NCI-H345 (cell line): ENCODE results near the gene PYCARD.

Experiments used
- DNase-seq: peaks from one replicate; lab custom pipeline; 2025; lab: John Stamatoyannopoulos, UW

PYCARD gene

DNA sequence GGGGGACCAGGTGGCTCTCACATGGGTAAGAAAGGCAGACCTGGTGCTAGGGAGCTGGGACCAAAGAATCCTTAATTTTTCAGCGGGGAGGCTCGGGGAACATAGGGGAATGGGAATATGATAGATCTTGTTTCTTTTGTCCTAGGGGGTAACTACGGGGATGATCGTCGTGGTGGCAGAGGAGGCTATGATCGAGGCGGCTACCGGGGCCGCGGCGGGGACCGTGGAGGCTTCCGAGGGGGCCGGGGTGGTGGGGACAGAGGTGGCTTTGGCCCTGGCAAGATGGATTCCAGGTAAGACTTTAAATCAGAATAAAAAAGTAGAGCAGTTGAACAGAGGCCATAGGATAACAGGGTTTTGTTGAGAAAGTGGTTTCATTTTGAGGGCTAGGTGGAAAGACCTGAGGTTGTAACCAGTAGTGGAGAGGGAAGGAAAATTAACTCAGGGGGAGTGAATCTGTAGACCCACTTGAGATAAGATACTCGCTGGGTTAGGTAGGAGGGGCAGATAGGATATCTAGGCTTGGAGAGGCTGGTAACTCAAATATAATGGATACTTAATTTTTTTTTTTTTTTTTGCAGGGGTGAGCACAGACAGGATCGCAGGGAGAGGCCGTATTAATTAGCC, 11.6 kb downstream of the PYCARD start:
- no peak for DNase-seq

DNA sequence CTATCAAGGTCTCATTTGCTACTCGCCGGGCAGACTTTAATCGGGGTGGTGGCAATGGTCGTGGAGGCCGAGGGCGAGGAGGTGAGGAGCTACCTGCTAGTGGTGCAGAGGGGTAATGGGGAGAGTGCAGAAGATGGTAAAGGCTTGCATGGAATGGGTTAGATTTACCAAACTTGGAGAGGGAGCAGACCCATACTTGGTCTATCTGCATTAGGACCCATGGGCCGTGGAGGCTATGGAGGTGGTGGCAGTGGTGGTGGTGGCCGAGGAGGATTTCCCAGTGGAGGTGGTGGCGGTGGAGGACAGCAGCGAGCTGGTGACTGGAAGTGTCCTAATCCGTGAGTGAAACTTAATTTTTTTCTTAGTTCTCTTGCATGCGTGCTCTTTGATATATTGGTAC, 12.5 kb downstream of the PYCARD start:
- no peak for DNase-seq

GRCh38 chr16:31189412-31189778, 13.2 kb downstream of the PYCARD start:
- no peak for DNase-seq

DNA sequence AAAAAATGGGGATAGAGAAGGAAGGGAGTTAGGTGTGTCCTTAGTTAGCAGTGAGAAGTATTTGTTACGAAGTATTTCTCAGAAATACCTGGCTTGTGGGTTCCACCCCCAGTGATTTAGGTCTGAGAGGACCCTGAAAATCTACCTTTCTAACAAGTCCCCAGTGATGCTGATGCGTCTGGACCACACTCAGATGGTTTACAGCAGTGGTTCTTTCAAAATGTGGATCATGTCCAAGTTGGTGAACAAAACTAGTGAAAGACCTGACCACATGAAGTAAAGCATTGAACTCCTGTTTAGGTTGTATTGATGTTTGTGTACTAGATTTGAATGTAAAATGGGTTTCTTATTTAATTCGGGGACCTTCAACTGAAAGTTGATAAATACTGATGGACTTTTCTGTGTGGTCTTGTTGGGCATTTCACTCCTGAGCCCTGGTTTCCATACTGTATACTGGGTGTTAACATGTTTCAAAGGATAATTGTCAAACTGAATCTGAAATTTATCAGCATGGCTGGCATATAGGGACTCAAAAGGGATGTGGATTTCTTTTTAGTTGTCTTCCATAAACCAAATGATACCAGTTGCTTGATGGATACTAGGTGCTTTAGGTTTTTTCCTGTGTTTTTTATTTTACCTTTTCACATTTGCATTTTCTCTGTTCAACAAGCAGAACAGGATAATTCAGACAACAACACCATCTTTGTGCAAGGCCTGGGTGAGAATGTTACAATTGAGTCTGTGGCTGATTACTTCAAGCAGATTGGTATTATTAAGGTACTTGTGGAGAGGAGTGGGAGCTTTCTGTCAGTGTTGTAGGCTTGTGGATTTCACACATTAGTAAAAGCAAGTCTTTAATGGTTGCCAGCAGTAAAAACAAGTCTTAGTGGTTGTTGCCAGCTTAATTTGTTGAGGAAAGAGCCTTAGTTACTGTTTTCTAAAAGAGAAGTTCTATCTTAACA, 13.8 kb downstream of the PYCARD start:
- no peak for DNase-seq

DNA sequence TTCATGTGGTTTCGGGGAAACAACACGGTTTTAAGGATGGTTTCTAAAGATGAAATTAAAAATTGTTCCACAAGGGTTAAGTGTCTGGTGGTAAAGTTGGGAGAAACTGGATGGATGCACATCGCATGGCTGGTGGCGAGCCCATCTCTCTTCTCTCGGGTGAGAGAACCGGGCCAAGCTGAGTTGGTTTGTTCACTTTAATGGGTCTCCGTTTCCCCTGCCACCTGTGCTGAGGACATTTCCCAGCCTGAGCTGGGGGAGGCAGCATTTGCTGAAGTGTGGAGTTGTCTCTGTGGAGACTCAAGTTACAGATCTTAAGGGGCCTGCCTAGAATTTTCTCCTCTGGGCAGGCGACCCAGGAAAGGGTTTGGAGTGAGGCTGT, 14.8 kb downstream of the PYCARD start:
- no peak for DNase-seq

GRCh38 chr16:31186930-31187807, 15.4 kb downstream of the PYCARD start:
- DNase-seq, result no peak

- DNase-seq, result no peak
Observed at GRCh38 chr16:31186176-31186575, 16.4 kb downstream of the PYCARD start.

- DNase-seq, result no peak
Observed at GRCh38 chr16:31185339-31185738, 17.2 kb downstream of the PYCARD start.

DNA sequence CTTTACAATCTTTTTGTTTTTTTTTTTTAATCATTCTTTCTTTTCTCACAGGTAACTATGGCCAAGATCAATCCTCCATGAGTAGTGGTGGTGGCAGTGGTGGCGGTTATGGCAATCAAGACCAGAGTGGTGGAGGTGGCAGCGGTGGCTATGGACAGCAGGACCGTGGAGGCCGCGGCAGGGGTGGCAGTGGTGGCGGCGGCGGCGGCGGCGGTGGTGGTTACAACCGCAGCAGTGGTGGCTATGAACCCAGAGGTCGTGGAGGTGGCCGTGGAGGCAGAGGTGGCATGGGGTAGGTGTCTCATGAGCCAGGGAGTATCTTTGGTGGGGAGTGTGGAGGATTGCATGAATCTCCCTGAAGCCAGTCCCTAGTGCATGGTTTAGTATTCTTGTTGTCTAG, 17.7 kb downstream of the PYCARD start:
- DNase-seq, result no peak

GRCh38 chr16:31183432-31184428, 18.8 kb downstream of the PYCARD start:
- DNase-seq, result no peak

- DNase-seq, result no peak
Observed at GRCh38 chr16:31182391-31182790, 20.2 kb downstream of the PYCARD start.

GRCh38 chr16:31181102-31181830, 21.3 kb downstream of the PYCARD start:
- DNase-seq, result peak; percentile 40

- DNase-seq, result peak; percentile 96
Observed at GRCh38 chr16:31179747-31180459, 22.7 kb downstream of the PYCARD start, which contains the start of gene FUS. Gene FUS, plus strand, starts transcription at chr16:31180139. Its CDS starts 76 bp downstream, at chr16:31180215.

GRCh38 chr16:31179219-31179746, 23.3 kb downstream of the PYCARD start:
- DNase-seq, result no peak

- no peak for DNase-seq
Observed at GRCh38 chr16:31177136-31177535, 25.4 kb downstream of the PYCARD start.

DNA sequence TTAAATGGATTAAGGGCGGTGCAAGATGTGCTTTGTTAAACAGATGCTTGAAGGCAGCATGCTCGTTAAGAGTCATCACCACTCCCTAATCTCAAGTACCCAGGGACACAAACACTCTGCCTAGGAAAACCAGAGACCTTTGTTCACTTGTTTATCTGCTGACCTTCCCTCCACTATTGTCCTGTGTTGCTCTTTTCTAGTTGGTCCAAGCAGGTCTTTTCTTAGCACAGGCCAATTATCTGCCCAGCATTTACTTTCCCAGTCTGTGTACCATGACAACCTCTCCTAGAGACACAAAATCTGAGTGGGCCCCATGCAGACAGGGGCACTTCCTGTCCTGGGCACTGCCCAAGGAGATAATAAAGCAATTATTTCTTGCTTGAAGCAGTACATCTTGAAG, 32.5 kb downstream of the PYCARD start:
- DNase-seq, result peak; percentile 7

DNA sequence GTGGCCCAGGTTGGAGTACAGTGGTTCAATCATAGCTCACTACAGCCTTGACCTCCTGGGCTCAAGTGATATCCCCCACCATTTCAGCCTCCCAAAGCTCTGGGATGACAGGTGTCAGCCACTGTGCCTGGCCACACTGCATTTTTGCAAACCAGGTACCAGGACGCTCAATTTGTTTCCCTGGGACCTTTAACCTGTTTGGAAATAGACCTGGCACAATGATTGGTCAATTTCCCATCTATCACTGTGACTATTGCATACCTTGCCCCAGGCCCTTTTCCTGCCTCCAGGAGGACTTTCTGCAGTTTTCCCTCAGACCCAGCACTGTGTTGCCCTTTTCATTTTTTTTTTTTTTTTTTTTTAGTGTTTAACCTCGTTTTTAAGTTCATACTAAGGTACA, 33.7 kb downstream of the PYCARD start:
- no peak for DNase-seq

GRCh38 chr16:31167315-31167714, 35.2 kb downstream of the PYCARD start:
- DNase-seq, result no peak

GRCh38 chr16:31157136-31157535, 45.4 kb downstream of the PYCARD start:
- no peak for DNase-seq
